HCT116 (cell line): ENCODE data around the gene GGT5.
"Not testable (repeated sequence)": the region's sequence is repeated elsewhere in the genome, so short reads cannot be mapped to it uniquely, and the experiment has no call there.

Source experiments
- CTCF ChIP-seq, 3 experiments: fragments of 200-600 bp in 1 of 3; sonication (generic) in 1 of 3; IDR thresholded peaks in 2 of 3; conservative IDR thresholded peaks in 1 of 3; 2 replicates each; pipeline ENCODE4 v1.5.1; 2012 to 2017; ENCODE audit warnings: low read depth in 2 of 3, low read length in 2 of 3, antibody characterized with exemption in 1 of 3, borderline replicate concordance in 1 of 3, control low read depth in 1 of 3, mild to moderate bottlenecking in 1 of 3, mixed read lengths in 1 of 3, mixed run types in 1 of 3, moderate library complexity in 1 of 3; ENCODE audit not compliant: insufficient read depth in 1 of 3
- ELF1 ChIP-seq: IDR thresholded peaks from 2 replicates; pipeline ENCODE4 v1.6.1; 2012; ENCODE audit warnings: low read depth, borderline replicate concordance
- EZH2phosphoT487 ChIP-seq: fragments of 200-600 bp; IDR thresholded peaks from 2 replicates; pipeline ENCODE4 v1.6.1; 2018; ENCODE audit warnings: antibody characterized with exemption, borderline replicate concordance
- ZBTB33 ChIP-seq: IDR thresholded peaks from 2 replicates; pipeline ENCODE4 v1.6.1; 2011; ENCODE audit warnings: mild to moderate bottlenecking, low read length, moderate library complexity; ENCODE audit not compliant: insufficient replicate concordance; ENCODE audit errors: extremely low read depth

GRCh38 chr22:24266495-24266894 lies 21.6 kb upstream of the GGT5 start:
- TF ChIP-seq ELF1; CTCF (IDR thresholded peaks at IDR 0.05 in 2 of 3, conservative IDR thresholded peaks at IDR 0.05 in 1 of 3; ENCODE audit: borderline replicate concordance in 1 of 3, insufficient read depth in 1 of 3, low read depth in 2 of 3, low read length in 2 of 3); EZH2phosphoT487; ZBTB33: not testable (repeated sequence)
